CD4-positive, alpha-beta T cell treated with Interleukin-15 for 1 hour (primary cell): Measurements from ENCODE around the gene ETV3.

ENCODE experiments used
- DNase-seq: peaks from one replicate; pipeline ENCODE4 v3.0.0-alpha.2; 2020

ETV3 gene

DNA sequence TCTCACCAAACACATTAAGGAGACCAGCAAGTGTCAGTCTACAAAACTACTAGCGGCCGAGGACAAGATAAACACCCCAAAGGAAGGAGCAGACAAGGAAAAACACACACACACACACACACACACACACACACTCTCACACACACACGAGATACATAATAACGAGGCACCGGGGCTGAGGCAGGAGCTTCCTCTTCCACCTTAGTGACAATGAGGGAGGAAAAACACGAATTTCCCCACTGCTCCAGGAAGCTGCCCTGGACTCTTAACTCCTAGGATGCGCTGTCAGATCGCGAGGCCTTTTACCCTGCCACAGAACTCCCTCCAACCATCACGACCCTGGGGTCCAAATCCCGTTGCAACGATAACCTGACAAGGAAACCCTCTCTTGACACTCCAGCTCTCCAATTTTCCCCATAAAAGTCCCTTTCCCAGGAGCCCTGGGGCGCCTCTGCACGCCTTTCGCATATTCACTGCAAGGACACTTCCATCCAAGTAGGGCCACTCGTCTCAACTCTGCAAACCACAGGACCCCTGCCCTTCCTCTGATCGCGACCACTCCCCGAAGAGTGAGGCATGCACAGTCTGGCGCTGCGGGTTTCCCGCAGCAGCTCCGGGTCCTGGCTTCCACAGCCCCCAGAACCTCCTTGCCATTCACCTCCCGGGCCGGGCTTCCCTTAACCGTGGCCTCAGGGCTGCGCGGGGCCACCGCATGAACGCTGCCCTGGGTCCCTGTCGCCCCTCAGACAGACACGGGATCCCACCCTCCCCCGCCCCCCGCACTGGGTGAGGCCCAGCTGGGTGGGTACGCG, 581 bp downstream of the ETV3 start:
- DNase-seq, result no peak

- DNase-seq, result no peak
Measured at GRCh38 chr1:157137046-157137407, 1.2 kb downstream of the ETV3 start.

- DNase-seq, result no peak
Measured at GRCh38 chr1:157136133-157136532, 2.1 kb downstream of the ETV3 start.

DNA sequence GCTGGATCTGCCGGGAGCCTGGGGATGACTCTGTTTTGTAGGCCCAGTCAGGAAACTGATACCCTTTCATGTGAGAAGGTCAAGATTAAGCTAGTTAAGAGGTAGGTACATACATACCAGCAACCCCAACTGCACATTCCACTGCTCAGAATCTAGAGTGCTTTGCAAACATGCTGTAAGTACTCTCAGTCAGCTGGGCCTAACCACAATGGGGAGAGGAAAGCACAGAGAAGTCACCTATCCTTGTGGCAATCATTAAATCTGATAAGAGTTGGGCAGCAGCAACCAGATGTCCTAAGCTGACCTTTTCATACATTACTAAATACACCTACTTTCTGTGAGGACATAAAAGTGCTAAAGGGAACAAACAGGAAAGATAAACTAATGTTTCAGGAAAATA, 2.5 kb downstream of the ETV3 start:
- no peak for DNase-seq

- DNase-seq, result no peak
Measured at GRCh38 chr1:157135070-157135469, 3.1 kb downstream of the ETV3 start.

DNA sequence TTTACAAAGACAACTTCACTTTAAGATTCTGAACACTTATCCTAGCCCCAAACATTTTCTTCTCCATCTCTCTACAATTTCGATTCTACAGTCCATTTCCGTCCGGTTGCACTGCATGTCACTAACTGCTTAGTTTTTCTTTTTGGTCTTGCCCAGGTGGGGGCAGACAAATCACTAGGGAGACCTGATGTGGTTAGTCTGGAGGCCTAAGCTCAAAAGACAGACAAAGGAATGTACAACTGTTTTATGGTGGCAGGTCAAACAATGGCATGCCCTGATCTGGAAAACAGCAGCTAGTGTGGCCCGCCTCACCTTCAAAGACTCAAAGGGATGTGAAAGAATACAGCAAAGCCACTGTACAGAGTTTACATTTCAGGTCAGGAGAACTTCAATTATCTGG, 3.8 kb downstream of the ETV3 start:
- DNase-seq, result no peak

DNA sequence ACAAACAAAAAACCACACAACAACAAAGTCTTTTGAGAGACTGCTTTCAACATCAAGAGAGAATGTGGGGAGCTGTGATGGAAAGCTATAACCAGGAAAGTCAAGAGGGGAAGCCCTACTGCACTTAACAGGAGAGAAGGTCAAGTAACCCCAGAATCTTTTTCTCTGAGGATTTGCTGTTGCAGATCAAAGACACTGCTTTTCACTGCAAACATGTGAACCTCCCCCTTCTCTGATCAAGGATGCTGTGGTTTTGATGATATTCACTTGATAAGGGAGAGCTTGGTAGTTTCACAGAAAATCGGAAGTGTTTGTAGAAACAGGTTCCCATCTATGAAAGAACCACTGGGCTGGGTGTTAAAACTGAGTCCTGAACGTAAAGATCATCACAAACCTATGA, 4.8 kb downstream of the ETV3 start:
- DNase-seq, result peak; percentile 24

GRCh38 chr1:157132616-157133167, 5.5 kb downstream of the ETV3 start:
- DNase-seq, result no peak

DNA sequence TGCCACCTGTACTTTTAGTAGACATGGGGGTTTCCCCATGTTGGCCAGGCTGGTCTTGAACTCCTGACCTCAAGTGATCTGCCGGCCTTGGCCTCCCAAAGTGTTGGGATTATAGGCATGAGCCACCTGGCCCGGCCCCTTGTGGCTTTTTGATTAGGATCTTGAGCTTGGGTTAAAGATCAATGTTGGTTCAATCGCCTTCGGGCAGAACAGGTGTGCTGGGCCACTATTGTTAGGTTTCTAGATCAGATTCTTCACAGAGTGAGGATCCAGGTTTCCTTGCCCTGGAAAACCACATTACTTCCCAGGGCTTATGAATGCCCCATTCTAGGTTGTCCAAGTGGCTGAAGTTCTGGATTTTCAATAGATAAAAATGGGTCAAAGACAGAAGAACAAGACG, 6.1 kb downstream of the ETV3 start:
- DNase-seq, result no peak

DNA sequence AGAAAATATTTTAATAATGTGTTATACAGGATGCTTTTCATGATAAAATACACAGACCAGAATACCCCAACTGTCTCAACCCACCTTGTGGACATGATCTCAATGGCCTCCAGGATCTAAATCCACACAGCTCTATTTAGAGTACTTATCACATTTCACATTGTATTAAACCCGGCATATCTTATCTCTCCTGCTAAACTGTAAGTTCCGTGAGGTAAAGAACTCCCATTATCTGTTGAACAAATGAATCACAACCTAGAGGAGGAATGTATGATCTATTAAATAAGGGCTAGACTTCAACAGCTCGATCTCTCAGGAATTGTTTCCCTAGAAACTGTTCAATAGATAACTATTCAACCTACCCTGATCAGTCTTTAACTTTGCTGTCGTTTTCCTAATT, 6.9 kb downstream of the ETV3 start:
- DNase-seq, result no peak

DNA sequence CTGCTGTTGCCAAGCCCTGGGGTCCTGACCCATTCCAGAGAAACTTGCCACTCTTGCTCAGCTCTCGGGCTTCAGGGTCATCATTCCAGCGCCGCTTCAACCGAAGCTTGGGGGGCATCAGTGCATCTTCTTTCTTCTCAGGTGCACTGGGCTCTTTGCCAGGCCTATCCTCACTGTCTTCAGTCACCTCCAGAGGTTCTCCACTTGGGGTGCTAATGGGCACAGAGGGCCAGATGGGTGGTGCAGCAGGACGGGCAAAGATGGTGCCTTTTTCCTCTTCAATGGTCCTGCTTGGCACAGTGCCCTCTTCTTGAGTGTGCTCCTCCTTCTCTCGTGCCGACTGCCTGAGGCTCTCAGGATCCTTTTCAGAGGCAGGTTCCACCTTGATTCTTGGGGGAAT, 13.3 kb downstream of the ETV3 start:
- no peak for DNase-seq

GRCh38 chr1:157119448-157119847, 18.7 kb downstream of the ETV3 start:
- no peak for DNase-seq

- DNase-seq, result no peak
Measured at GRCh38 chr1:157119008-157119407, 19.2 kb downstream of the ETV3 start.

DNA sequence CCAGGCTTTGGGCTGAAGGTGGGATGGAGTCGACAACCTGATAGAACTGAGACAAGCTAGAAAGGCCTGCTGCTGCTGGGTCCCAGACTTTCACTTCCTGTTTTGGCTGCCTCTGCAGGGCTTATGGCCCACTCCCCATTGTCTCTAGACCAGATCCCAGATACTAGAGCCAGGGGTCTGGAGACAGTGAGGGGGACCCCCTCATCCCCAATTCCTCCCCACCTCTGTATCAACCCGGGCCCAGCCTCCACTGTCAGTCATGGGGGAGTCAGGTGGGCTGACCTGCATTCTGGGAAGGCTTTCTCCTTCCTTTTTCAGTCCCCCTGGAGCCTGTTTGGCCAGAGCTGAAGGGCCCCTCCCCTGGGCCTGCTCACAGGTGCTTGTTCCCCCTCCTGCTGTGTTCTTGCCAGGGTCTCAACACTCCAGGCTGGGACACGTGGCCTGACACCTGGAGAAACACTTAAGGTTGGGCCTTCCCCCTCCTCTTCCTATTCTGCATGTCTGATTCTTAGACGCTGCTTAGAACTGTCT, 20.6 kb downstream of the ETV3 start:
- DNase-seq, result no peak

DNA sequence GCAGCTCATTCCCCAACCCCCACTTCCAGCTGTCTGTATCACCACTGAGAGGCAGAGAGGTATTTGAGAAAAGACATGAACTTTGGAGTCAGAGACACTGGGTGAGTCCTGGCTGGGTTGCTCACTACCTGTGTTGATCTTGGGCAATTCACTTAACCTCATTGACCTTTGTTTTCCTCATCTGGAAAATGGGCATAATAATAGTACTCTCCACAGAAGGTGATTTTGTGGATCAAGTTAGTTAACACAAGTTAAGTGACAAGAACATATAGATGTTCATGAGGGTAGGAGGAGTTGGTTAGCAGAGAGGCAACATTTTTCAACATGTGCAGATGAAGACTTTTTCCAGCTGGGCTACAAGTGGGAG, 21.5 kb downstream of the ETV3 start:
- no peak for DNase-seq

DNA sequence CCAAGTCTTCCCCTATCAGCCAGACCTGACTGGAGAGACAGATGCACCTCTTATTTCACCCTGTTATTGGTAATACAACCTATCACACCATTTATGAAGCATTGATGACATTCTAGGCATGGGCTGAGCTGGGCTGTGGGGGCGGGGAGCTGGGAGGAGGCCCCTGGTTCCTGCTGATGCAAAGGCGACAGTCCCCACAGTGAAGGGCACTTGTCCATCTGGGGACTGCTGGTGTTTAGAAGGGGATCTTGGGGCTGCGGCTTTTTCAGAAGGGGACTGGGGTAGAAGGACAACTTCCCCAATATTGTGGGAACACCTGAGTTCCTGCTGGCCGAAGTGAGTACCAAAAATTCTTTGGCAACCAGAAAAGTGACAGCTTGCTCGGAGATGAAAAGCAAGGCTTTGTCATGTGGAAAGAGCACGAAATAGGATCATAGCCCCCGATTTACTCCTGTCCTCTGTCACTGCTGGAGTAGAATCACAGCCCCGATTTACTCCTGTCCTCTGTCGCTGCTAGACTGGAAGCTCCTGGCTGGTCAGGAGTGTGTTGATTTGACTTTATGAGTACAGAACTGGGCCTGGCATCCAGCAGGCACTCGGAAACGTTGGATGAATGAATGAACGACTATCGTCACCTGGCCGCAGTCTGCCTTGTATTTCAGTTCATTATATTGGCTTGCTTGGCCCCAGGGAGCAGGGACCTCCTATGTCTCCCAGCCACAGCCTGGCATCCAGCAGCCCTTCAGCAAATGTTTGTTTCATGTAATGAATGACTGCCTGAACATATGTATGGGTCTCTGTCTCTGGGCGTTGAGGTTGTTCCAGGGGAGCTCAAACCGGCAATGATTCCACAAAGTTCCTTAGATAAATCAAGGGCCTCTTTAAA, 22.1 kb downstream of the ETV3 start:
- no peak for DNase-seq

GRCh38 chr1:157115429-157115838, 22.8 kb downstream of the ETV3 start:
- no peak for DNase-seq

DNA sequence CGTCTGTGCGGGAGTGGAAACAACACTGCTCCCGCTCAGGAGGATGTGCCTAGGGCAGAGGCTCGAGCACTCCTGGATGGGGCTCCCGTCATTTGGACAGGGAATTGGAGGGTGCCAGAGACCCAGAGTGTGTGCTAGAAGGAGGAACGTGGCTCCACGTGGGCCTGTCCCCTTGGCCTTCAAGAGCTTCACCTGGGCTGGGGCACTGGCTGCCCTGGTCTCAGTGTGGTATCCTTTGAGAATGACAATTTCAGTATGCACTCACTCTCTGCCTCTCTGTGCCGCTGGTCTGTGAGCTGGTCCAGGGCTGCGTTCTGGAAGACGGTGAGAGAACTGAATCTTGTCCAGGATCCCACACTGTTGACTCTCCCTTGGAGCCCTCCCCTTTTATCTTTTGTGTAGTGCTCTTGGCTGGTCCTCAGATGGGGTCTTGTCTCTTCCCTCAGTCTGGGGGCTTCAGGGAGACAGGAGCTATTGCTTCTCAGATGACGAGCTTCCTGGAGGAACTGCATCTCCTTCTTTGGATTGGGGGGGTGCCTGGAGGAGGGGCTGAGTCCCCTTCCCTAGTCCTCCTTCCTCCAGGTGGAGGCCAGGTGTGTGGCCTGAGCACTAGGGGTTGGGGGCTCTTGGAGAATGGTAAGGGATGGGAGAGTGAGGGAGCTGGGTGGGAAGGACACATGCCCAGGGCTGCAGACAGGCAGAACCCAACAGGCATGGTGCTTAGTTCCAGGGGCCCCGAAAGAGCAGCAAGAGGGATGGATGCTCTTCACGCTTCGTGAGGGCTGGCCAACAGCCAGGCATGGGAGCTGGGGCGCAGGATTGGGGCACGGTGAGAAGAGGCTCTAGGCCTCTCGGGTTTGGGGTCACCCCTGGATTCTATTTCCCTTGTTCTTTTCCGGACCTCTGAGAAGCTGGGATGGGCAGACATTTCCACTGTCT, 23.7 kb downstream of the ETV3 start:
- DNase-seq, result no peak

- no peak for DNase-seq
Measured at GRCh38 chr1:157113631-157114030, 24.6 kb downstream of the ETV3 start.

DNA sequence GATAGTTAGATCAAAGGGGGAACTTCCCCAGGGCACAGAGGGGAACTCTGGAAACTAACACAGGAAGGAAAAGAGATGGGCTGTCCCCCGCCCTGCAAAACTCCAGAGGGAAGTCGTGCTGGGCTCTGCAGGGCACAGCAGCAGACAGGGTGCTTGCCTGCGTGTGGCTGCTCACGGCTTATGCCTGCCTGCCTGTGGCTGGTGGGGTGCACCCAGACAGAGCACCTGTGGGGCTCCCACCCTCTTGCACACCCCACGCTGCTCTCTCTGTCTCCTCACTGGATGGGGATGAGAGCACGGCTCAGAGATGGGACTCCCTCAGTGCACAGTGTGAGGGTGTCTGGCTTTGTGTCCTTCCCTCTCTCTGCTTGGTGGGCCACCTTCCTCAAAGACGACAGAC, 25.1 kb downstream of the ETV3 start:
- DNase-seq, result peak; percentile 42

- no peak for DNase-seq
Measured at GRCh38 chr1:157112186-157112867, 25.9 kb downstream of the ETV3 start.
